GM13976 (cell line): ENCODE results near the gene LRIG2.
A peak's percentile ranks its signal among the peaks of the same experiment; 100 is the strongest.

ENCODE experiments used
- DNase-seq: peaks from one replicate; pipeline ENCODE4 v3.0.0; 2012; ENCODE audit warnings: low spot score
- in situ Hi-C: fragments of 300-500 bp; cut with MboI; formaldehyde crosslinking; loops from one replicate; pipeline ENCODE4 v1.12.0; 2022; ENCODE audit warnings: low sequenced_read_pairs, mixed read lengths, inconsistent platforms; ENCODE audit not compliant: unreplicated experiment
- TF ChIP-seq, protein P1 (sequence below): IDR thresholded peaks from 2 replicates; pipeline ENCODE4 v1.5.1; 2012; ENCODE audit warnings: borderline replicate concordance, mild to moderate bottlenecking; ENCODE audit not compliant: insufficient read depth; ENCODE audit errors: extremely low read depth, missing control alignments, control extremely low read depth

The LRIG2 gene

DNA sequence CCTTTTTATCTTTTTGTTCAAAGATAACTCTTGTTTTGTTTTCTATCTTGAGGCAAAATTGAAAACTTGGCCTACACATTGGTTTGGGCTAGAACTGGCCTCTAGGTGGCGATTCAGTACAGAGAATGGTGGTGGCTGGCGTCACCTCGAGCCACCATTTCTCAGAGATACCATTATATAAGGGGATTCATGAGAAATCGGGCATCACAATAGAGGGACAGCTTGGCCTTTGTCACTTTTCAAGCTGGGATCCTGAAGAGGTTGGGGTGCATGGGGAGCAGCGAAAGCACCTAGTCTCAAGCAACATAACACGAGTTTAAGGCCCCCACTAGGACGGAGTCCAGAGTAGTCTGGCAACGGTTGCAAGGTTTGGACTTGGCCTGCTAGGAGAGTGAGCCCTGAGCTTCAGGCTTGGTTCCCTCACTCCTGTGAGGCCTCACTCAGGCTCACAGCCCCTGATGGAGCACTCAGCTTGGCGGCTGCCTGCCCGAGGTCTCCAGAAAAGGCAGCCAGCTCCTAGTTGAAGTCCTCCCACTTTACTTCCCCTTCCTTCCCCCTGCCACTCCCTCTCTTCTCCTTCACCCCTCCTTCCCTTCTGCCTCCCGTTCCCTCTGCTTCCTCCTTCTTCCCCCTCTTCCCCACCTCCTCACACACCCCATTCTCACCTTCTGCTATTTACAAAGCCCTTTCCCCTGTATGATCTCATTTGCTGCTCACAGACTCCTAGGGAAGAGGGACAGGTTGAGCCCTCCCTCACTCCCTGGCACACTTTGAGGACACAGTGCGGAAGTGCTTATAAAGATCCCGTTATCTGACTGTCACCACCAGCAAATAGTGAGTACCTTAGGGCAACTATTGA, 67.8 kb downstream of the LRIG2 start:
- in situ Hi-C loops = loop anchor here (5.0 to 10.0 kb wide), 2 partner anchors 314 to 526 kb away; no protein-coding TSS in a partner anchor
- peak; percentile 60 for DNase-seq
- TF ChIP-seq, protein P1, sequence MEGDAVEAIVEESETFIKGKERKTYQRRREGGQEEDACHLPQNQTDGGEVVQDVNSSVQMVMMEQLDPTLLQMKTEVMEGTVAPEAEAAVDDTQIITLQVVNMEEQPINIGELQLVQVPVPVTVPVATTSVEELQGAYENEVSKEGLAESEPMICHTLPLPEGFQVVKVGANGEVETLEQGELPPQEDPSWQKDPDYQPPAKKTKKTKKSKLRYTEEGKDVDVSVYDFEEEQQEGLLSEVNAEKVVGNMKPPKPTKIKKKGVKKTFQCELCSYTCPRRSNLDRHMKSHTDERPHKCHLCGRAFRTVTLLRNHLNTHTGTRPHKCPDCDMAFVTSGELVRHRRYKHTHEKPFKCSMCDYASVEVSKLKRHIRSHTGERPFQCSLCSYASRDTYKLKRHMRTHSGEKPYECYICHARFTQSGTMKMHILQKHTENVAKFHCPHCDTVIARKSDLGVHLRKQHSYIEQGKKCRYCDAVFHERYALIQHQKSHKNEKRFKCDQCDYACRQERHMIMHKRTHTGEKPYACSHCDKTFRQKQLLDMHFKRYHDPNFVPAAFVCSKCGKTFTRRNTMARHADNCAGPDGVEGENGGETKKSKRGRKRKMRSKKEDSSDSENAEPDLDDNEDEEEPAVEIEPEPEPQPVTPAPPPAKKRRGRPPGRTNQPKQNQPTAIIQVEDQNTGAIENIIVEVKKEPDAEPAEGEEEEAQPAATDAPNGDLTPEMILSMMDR = peak; percentile 70

DNA sequence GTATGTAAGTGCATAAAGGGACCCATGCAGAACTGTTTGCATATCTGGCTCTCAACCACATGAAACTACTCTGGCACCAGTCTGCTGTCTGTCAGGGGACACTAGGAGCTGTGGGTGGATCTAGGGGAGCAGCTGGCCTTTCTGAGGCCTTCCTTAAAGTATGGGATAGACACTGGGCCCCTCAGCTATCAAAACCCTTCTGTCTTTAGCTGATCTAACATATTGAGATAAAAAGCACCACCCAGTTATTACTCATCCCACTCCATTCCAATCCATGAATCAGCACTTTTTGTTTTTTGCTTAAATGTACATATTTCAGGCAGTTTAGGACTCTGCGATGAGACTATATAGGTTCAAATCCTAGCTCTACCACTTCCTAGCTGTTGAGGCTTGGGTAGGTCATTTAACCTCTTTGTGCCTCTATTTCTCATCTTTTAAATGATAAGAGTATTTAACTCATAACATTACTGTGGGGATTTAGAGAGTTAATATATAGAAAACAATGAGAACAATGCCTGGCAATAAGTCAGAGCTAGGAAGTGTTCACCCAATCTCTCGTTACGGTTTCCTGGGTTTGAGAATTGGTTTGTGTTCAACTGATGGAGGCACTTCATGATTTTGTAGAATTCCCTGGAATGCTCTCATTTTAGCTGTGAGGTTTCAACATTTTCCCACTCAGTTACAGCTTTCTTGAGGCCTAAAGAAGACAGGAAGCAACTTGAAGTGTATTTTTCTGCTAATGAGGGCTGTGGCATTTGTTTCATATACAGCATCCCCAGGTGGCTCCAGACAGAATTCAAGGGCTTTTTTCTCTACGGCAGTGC, 68.9 kb downstream of the LRIG2 start:
- TF ChIP-seq, protein P1 = no peak
- in situ Hi-C loops = loop anchor here (5.0 to 10.0 kb wide), 2 partner anchors 313 to 525 kb away; no protein-coding TSS in a partner anchor
- DNase-seq = no peak

GRCh38 chr1:113142791-113143190, 69.8 kb downstream of the LRIG2 start:
- TF ChIP-seq, protein P1 = no peak
- DNase-seq = no peak
- in situ Hi-C loops = loop anchor here (5.0 to 10.0 kb wide), 2 partner anchors 312 to 525 kb away; no protein-coding TSS in a partner anchor

DNA sequence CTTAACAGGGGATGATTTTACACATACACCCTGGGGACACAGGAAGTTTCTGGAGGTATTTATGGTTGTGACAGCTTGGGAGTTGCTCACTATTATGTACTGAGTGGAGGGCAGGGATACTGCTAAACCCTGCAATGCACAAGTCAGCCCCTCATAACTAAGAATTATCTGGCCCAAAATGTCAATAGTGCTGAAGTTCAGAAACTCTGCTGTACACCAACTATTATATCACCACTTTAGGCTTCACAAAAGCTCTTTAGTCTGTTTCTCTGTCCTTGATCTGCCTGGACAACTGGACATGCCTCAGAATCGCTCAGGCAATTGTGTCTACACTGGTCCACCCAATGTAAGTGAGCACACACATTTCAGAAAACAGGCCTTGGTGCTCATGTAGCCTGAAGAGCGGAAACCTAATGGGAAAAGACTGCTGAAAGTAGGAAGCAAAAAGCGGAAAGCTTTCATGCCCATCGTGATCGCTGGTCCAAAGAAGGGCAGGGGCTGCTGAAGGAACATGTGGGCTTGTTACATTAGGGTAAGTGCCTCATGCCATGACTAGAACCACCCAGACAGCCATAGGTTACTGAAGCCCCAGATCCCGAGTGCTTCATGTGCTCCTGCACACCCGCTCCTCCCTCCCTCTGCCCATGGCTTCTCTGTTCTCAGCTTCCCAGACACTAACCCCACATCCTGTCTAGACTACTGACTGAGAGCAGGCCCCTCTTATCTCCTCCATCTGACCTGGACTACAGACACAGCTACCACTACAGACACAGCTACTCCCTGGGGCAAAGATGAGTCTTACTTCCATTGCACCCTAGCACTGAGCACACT, 73.5 kb downstream of the LRIG2 start:
- no peak for DNase-seq
- TF ChIP-seq, protein P1 = no peak

GRCh38 chr1:113147073-113147625, 74.2 kb downstream of the LRIG2 start:
- DNase-seq = no peak
- TF ChIP-seq, protein P1 = no peak
- in situ Hi-C loops = loop anchor here (10.0 kb wide), 1 partner anchor 308 kb away; no protein-coding TSS in a partner anchor

More for the DNA sequence above, 73.5 kb downstream of the LRIG2 start:
- in situ Hi-C loops = loop anchor here (10.0 kb wide), 1 partner anchor 308 kb away; no protein-coding TSS in a partner anchor
